Omental fat pad (tissue), 4 donors: ENCODE measurements around the gene GAB2. TPM values are rescaled to one million over a fixed set of nuclear protein-coding genes. Genes with fewer than 3 reads are reported as not detected.
"Not testable (repeated sequence)": the region's sequence is repeated elsewhere in the genome, so short reads cannot be mapped to it uniquely, and the experiment has no call there.

Experiments
- ATAC-seq: fragments of 150-250 bp; one replicate; pipeline ENCODE4 v1.9.1; 2016; ENCODE audit warnings: mild to moderate bottlenecking, moderate library complexity; ENCODE audit not compliant: low FRiP score
- DNase-seq: peaks from one replicate; pipeline ENCODE4 v3.0.0-alpha.2; 2019; ENCODE audit warnings: low spot score
- total RNA-seq, 4 donors: library from RNA; depleted of rRNA; stranded (reverse); fragments of >200 nt; gene quantifications; one replicate each; pipeline ENCODE4 v1.1.0, GENCODE V29; 2016
- TF ChIP-seq, protein P1 (sequence below), 3 donors: fragments of 450-650 bp; IDR thresholded peaks; one replicate each; pipeline ENCODE4 v1.5.1; 2016 to 2017; ENCODE audit warnings: antibody characterized with exemption in 3 of 3, mild to moderate bottlenecking in 3 of 3, moderate library complexity in 2 of 3

GAB2 gene
- total RNA-seq, 4 donors from 2014 or later = 25.3 to 97.7 (median 36.1) TPM

DNA sequence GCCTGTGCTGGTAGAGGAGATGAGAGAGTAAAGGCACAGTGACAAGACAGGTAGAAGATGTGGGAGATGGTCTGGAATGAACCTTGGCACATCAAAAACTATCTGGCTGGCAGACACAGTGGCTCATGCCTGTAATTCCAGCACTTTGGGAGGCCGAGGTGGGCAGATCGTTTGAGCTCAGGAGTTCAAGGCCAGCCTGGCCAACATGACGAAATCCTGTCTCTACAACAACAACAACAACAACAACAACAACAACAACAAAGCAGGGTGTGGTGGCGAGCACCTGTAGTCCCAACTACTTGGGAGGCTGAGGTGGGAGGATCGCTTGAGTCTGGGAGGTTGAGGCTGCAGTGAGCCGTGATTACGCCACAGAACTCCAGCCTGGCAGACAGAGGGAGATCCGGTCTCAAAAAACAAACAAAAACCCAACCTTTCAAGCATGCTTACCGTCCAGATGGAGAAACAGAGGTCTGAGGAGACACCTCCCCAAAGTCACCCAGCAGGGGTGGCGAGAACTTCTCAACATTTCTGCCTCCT lies 240.9 kb downstream of the GAB2 start:
- TF ChIP-seq, protein P1, sequence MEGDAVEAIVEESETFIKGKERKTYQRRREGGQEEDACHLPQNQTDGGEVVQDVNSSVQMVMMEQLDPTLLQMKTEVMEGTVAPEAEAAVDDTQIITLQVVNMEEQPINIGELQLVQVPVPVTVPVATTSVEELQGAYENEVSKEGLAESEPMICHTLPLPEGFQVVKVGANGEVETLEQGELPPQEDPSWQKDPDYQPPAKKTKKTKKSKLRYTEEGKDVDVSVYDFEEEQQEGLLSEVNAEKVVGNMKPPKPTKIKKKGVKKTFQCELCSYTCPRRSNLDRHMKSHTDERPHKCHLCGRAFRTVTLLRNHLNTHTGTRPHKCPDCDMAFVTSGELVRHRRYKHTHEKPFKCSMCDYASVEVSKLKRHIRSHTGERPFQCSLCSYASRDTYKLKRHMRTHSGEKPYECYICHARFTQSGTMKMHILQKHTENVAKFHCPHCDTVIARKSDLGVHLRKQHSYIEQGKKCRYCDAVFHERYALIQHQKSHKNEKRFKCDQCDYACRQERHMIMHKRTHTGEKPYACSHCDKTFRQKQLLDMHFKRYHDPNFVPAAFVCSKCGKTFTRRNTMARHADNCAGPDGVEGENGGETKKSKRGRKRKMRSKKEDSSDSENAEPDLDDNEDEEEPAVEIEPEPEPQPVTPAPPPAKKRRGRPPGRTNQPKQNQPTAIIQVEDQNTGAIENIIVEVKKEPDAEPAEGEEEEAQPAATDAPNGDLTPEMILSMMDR (IDR thresholded peaks at IDR 0.05) = no peak
- no peak for DNase-seq
- ATAC-seq = no peak

DNA sequence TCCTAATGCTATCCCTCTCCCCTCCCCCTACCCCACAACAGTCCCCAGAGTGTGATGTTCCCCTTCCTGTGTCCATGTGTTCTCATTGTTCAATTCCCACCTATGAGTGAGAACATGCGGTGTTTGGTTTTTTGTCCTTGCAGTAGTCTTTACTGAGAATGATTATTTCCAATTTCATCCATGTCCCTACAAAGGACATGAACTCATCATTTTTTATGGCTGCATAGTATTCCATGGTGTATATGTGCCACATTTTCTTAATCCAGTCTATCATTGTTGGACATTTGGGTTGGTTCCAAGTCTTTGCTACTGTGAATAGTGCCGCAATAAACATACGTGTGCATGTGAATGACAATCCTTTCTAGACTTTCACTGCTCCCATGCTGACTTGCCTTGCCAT lies 241.8 kb downstream of the GAB2 start:
- not testable (repeated sequence) for ATAC-seq, DNase-seq

- ATAC-seq = no peak
- DNase-seq = no peak
- TF ChIP-seq, protein P1 (IDR thresholded peaks at IDR 0.05) = no peak
Measured at GRCh38 chr11:78171951-78172350, 245.7 kb downstream of the GAB2 start.

GRCh38 chr11:78170874-78171549 lies 246.6 kb downstream of the GAB2 start:
- ATAC-seq = no peak
- TF ChIP-seq, protein P1 (IDR thresholded peaks at IDR 0.05) = no peak
- DNase-seq = no peak

DNA sequence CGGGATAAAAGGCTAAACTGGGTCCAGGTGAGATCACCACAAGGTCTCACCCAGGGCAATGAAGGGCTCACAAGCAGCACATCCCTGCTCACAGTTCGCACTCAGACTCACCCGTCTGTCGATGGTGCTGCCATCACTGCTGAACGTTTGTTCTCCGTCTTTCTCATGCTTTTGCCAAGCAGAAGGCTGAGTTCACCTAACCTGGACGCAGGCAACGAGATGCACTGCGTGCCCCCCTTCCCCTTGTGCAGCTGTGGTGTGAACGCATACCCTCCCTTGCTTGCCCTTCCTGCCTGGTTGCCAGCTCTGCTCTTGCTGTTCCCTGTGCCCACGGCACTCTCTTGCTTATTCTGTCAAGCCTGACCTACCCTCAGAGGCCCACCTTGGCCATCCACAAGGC lies 247.2 kb downstream of the GAB2 start:
- no peak for ATAC-seq
- TF ChIP-seq, protein P1 (IDR thresholded peaks at IDR 0.05) = no peak
- no peak for DNase-seq

GRCh38 chr11:78168539-78169477 lies 248.8 kb downstream of the GAB2 start:
- ATAC-seq (peak; percentile 55), DNase-seq (no peak)
- TF ChIP-seq, protein P1 (IDR thresholded peaks at IDR 0.05) = no peak

- ATAC-seq = no peak
- DNase-seq = no peak
- TF ChIP-seq, protein P1 (IDR thresholded peaks at IDR 0.05) = no peak
Measured at GRCh38 chr11:78166855-78167469, 250.7 kb downstream of the GAB2 start.
